ENCODE measurements around the gene A3GALT2.
A peak's percentile ranks its signal among the peaks of the same experiment; 100 is the strongest.

Gene A3GALT2

GRCh38 chr1:33299461-33300155 lies 21.3 kb downstream of the A3GALT2 start:
- TF ChIP-seq, protein P1, sequence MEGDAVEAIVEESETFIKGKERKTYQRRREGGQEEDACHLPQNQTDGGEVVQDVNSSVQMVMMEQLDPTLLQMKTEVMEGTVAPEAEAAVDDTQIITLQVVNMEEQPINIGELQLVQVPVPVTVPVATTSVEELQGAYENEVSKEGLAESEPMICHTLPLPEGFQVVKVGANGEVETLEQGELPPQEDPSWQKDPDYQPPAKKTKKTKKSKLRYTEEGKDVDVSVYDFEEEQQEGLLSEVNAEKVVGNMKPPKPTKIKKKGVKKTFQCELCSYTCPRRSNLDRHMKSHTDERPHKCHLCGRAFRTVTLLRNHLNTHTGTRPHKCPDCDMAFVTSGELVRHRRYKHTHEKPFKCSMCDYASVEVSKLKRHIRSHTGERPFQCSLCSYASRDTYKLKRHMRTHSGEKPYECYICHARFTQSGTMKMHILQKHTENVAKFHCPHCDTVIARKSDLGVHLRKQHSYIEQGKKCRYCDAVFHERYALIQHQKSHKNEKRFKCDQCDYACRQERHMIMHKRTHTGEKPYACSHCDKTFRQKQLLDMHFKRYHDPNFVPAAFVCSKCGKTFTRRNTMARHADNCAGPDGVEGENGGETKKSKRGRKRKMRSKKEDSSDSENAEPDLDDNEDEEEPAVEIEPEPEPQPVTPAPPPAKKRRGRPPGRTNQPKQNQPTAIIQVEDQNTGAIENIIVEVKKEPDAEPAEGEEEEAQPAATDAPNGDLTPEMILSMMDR (conservative IDR thresholded peaks at IDR 0.05; ENCODE audit: low read length): no peak
- no peak for TF ChIP-seq EZH2phosphoT487 (IDR thresholded peaks at IDR 0.05; ENCODE audit: borderline replicate concordance)

GRCh38 chr1:33298623-33299277 lies 22.1 kb downstream of the A3GALT2 start:
- Histone ChIP-seq H3K4me2 (ENCODE audit: low read depth, low read length, poor library complexity, severe bottlenecking) (no peak overlapping the region), H2AFZ (ENCODE audit: low read length) (no peak overlapping the region), H3K4me1 (ENCODE audit: insufficient read depth, low read length, poor library complexity, severe bottlenecking) (peaks cover 15% of the 10 kb centered on the region), H3K9me3 (ENCODE audit: insufficient read depth, low read depth, low read length) (no peaks in the 10 kb centered on the region), H4K20me1 (ENCODE audit: insufficient read depth, low read length, poor library complexity, severe bottlenecking) (no peaks in the 10 kb centered on the region), H3K79me2 (ENCODE audit: insufficient read depth, low read length) (no peaks in the 10 kb centered on the region), H3K27me3 (ENCODE audit: insufficient read depth, low read length, poor library complexity, severe bottlenecking) (no peaks in the 10 kb centered on the region), H3K9me2 (replicated peaks; ENCODE audit: low read depth, low read length) (no peaks in the 10 kb centered on the region), H3F3A (ENCODE audit: low read depth) (no peaks in the 10 kb centered on the region; the same call in 1 of the 2 replicates), H3K4me3 (ENCODE audit: low read length, poor library complexity, severe bottlenecking) (no peak overlapping the region), H3K36me3 (ENCODE audit: insufficient read depth, low read length) (peaks cover 54% of the 10 kb centered on the region; the same call in 1 of the 2 replicates), H3K9ac (ENCODE audit: low read depth, low read length, poor library complexity, severe bottlenecking) (no peak overlapping the region)
- TF ChIP-seq, protein P1 (conservative IDR thresholded peaks at IDR 0.05; ENCODE audit: low read length): peak; percentile 87
- no peak for TF ChIP-seq EZH2phosphoT487 (IDR thresholded peaks at IDR 0.05; ENCODE audit: borderline replicate concordance)

More at GRCh38 chr1:33299461-33300155, 21.3 kb downstream of the A3GALT2 start:
- Histone ChIP-seq H4K20me1 (ENCODE audit: insufficient read depth, low read length, poor library complexity, severe bottlenecking) (no peaks in the 10 kb centered on the region), H3K4me1 (ENCODE audit: insufficient read depth, low read length, poor library complexity, severe bottlenecking) (peaks cover 15% of the 10 kb centered on the region), H3K9me3 (ENCODE audit: insufficient read depth, low read depth, low read length) (no peaks in the 10 kb centered on the region), H3K4me2 (ENCODE audit: low read depth, low read length, poor library complexity, severe bottlenecking) (no peak overlapping the region), H3K9me2 (replicated peaks; ENCODE audit: low read depth, low read length) (no peaks in the 10 kb centered on the region), H3K9ac (ENCODE audit: low read depth, low read length, poor library complexity, severe bottlenecking) (no peak overlapping the region), H3K27me3 (ENCODE audit: insufficient read depth, low read length, poor library complexity, severe bottlenecking) (no peaks in the 10 kb centered on the region), H3K79me2 (ENCODE audit: insufficient read depth, low read length) (no peaks in the 10 kb centered on the region), H3K4me3 (ENCODE audit: low read length, poor library complexity, severe bottlenecking) (no peak overlapping the region), H3F3A (ENCODE audit: low read depth) (no peaks in the 10 kb centered on the region; the same call in 1 of the 2 replicates), H3K36me3 (ENCODE audit: insufficient read depth, low read length) (peaks cover 45% of the 10 kb centered on the region; the same call in 1 of the 2 replicates), H2AFZ (ENCODE audit: low read length) (no peak overlapping the region)

GRCh38 chr1:33297911-33298622 lies 22.8 kb downstream of the A3GALT2 start:
- TF ChIP-seq, protein P1 (conservative IDR thresholded peaks at IDR 0.05; ENCODE audit: low read length): no peak
- TF ChIP-seq EZH2phosphoT487 (IDR thresholded peaks at IDR 0.05; ENCODE audit: borderline replicate concordance): no peak

More at GRCh38 chr1:33297911-33298622, 22.8 kb downstream of the A3GALT2 start:
- Histone ChIP-seq H3K9ac (ENCODE audit: low read depth, low read length, poor library complexity, severe bottlenecking) (no peak overlapping the region), H3K79me2 (ENCODE audit: insufficient read depth, low read length) (no peaks in the 10 kb centered on the region), H3K4me3 (ENCODE audit: low read length, poor library complexity, severe bottlenecking) (no peak overlapping the region), H3K9me2 (replicated peaks; ENCODE audit: low read depth, low read length) (no peaks in the 10 kb centered on the region), H3K9me3 (ENCODE audit: insufficient read depth, low read depth, low read length) (no peaks in the 10 kb centered on the region), H3F3A (ENCODE audit: low read depth) (no peaks in the 10 kb centered on the region; the same call in 1 of the 2 replicates), H4K20me1 (ENCODE audit: insufficient read depth, low read length, poor library complexity, severe bottlenecking) (no peaks in the 10 kb centered on the region), H3K27me3 (ENCODE audit: insufficient read depth, low read length, poor library complexity, severe bottlenecking) (no peaks in the 10 kb centered on the region), H3K36me3 (ENCODE audit: insufficient read depth, low read length) (peaks cover 59% of the 10 kb centered on the region; the same call in 1 of the 2 replicates), H3K4me1 (ENCODE audit: insufficient read depth, low read length, poor library complexity, severe bottlenecking) (peaks cover 13% of the 10 kb centered on the region), H3K4me2 (ENCODE audit: low read depth, low read length, poor library complexity, severe bottlenecking) (no peak overlapping the region), H2AFZ (ENCODE audit: low read length) (no peak overlapping the region)
